8988T (cell line): ENCODE measurements around the gene DLGAP3.

Experiments
- DNase-seq: peaks from one replicate; pipeline ENCODE4 v3.0.0; 2011

DLGAP3 gene

GRCh38 chr1:34900775-34901502 is 28.5 kb downstream of the DLGAP3 start:
- DNase-seq, result no peak

GRCh38 chr1:34899906-34900305 is 29.5 kb downstream of the DLGAP3 start:
- DNase-seq, result no peak

- DNase-seq, result no peak
Measured at GRCh38 chr1:34899471-34899870, 30.0 kb downstream of the DLGAP3 start.

- no peak for DNase-seq
Measured at GRCh38 chr1:34898330-34898761, 31.1 kb downstream of the DLGAP3 start.

GRCh38 chr1:34896612-34897011 is 32.8 kb downstream of the DLGAP3 start:
- DNase-seq, result no peak

GRCh38 chr1:34889705-34890104 is 39.7 kb downstream of the DLGAP3 start:
- DNase-seq, result no peak

- no peak for DNase-seq
Measured at GRCh38 chr1:34887593-34887992, 41.9 kb downstream of the DLGAP3 start.

GRCh38 chr1:34885405-34886247 is 43.8 kb downstream of the DLGAP3 start:
- no peak for DNase-seq

- no peak for DNase-seq
Measured at GRCh38 chr1:34884961-34885360, 44.5 kb downstream of the DLGAP3 start.

GRCh38 chr1:34884536-34884935 is 44.9 kb downstream of the DLGAP3 start:
- DNase-seq, result no peak

- no peak for DNase-seq
Measured at GRCh38 chr1:34879230-34879629, 50.2 kb downstream of the DLGAP3 start.

- no peak for DNase-seq
Measured at GRCh38 chr1:34876406-34876805, 53.0 kb downstream of the DLGAP3 start.

GRCh38 chr1:34874296-34874952 is 55.0 kb downstream of the DLGAP3 start:
- DNase-seq, result no peak

GRCh38 chr1:34872133-34872503 is 57.3 kb downstream of the DLGAP3 start:
- DNase-seq, result no peak

GRCh38 chr1:34871443-34872132 is 57.9 kb downstream of the DLGAP3 start:
- no peak for DNase-seq

- DNase-seq, result no peak
Measured at GRCh38 chr1:34870395-34870794, 59.1 kb downstream of the DLGAP3 start.

GRCh38 chr1:34869760-34870159 is 59.7 kb downstream of the DLGAP3 start:
- no peak for DNase-seq

- DNase-seq, result no peak
Measured at GRCh38 chr1:34868230-34869049, 61.0 kb downstream of the DLGAP3 start.

GRCh38 chr1:34867415-34867814 is 62.0 kb downstream of the DLGAP3 start:
- DNase-seq, result no peak

- no peak for DNase-seq
Measured at GRCh38 chr1:34866762-34867109, 62.7 kb downstream of the DLGAP3 start.

GRCh38 chr1:34865981-34866761 is 63.3 kb downstream of the DLGAP3 start:
- peak; percentile 83 for DNase-seq
